Epithelial cell of proximal tubule (primary cell): ENCODE measurements around the gene PLCXD3. TPM values are rescaled to one million over a fixed set of nuclear protein-coding genes. Genes with fewer than 3 reads are reported as not detected.

ENCODE experiments used
- DNase-seq: peaks from one replicate; pipeline ENCODE4 v3.0.0-alpha.2; 2011; ENCODE audit warnings: low read depth
- H3K4me3 ChIP-seq: 2 replicates; pipeline ENCODE4 v1.5.1; 2011; ENCODE audit warnings: low read depth, mild to moderate bottlenecking, low read length
- CTCF ChIP-seq: conservative IDR thresholded peaks from 2 replicates; pipeline ENCODE4 v1.5.1; 2012; ENCODE audit warnings: low read depth, mild to moderate bottlenecking, low read length
- total RNA-seq: library from RNA; depleted of rRNA; stranded (reverse); fragments of >200 nt; gene quantifications from 2 replicates; pipeline ENCODE4 v1.2.3, GENCODE V29; 2015

The PLCXD3 gene
- total RNA-seq, 1 donor from 2014 or later = 0.46 TPM

DNA sequence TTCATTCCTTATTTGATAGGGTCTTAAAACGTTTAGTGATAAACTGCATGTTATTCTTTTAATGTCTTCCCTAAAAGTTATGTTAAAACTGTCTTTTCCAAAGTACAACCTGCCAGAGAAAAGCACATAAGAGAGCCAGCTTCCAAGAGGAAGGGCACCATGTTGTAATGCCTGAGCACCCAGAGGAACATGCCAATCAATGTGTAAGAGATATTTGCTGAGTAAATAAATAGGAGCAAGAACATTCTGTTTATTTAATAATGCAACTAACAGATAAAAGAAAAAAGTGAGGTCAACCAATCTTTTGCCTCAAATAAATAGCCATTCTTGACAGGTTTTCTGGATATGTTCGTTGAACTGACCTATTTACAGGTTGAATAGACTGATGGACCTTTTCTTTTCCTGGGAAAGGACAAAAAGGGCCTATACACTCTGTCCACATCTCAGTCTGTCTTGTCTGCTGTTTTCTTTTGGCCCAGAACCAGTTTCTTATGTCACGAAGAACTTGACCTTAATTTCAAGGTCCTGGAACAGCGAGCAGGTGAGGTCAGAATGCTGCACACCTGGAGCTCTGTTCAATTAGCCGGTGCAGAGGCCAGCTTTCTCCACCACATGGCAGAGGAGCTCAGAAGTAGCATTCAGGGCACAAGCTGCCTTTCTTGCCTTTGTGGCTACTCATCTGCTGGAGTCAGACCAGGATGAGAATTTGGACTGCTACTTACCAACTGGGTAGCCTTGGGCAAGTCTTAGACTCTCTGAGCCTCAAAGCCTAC is 77.7 kb downstream of the PLCXD3 start:
- H3K4me3 ChIP-seq = no peak overlapping the region
- no peak for TF ChIP-seq CTCF
- DNase-seq = no peak

GRCh38 chr5:41427505-41427904 is 82.9 kb downstream of the PLCXD3 start:
- H3K4me3 ChIP-seq = no peak overlapping the region
- no peak for TF ChIP-seq CTCF
- DNase-seq = no peak

- no peak overlapping the region for H3K4me3 ChIP-seq
- TF ChIP-seq CTCF = no peak
- DNase-seq = no peak
These were observed 84.7 kb downstream of the PLCXD3 start for GRCh38 chr5:41425736-41426135.

- no peak for DNase-seq
- TF ChIP-seq CTCF = no peak
These were observed 89.8 kb downstream of the PLCXD3 start for GRCh38 chr5:41420492-41421067.

GRCh38 chr5:41418220-41419031 is 92.0 kb downstream of the PLCXD3 start:
- TF ChIP-seq CTCF = no peak
- H3K4me3 ChIP-seq = no peak overlapping the region
- DNase-seq = no peak

More at GRCh38 chr5:41420492-41421067, 89.8 kb downstream of the PLCXD3 start:
- no peak overlapping the region for H3K4me3 ChIP-seq

GRCh38 chr5:41416336-41416735 is 94.1 kb downstream of the PLCXD3 start:
- no peak for DNase-seq
- no peak for TF ChIP-seq CTCF
- no peak overlapping the region for H3K4me3 ChIP-seq
